ENCODE data around the gene HAX1.
"Not testable (repeated sequence)": the region's sequence is repeated elsewhere in the genome, so short reads cannot be mapped to it uniquely, and the experiment has no call there.

- TF ChIP-seq, protein P1, sequence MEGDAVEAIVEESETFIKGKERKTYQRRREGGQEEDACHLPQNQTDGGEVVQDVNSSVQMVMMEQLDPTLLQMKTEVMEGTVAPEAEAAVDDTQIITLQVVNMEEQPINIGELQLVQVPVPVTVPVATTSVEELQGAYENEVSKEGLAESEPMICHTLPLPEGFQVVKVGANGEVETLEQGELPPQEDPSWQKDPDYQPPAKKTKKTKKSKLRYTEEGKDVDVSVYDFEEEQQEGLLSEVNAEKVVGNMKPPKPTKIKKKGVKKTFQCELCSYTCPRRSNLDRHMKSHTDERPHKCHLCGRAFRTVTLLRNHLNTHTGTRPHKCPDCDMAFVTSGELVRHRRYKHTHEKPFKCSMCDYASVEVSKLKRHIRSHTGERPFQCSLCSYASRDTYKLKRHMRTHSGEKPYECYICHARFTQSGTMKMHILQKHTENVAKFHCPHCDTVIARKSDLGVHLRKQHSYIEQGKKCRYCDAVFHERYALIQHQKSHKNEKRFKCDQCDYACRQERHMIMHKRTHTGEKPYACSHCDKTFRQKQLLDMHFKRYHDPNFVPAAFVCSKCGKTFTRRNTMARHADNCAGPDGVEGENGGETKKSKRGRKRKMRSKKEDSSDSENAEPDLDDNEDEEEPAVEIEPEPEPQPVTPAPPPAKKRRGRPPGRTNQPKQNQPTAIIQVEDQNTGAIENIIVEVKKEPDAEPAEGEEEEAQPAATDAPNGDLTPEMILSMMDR (IDR thresholded peaks at IDR 0.05) = not testable (repeated sequence)
- TF ChIP-seq POLR2A (IDR thresholded peaks at IDR 0.05) = not testable (repeated sequence)
Measured at GRCh38 chr1:154231112-154231511, 41.3 kb upstream of the HAX1 start.

Measured in suprapubic skin (tissue), 3 donors.